SK-N-SH (cell line): ENCODE data around the gene S100A7. TPM values are rescaled to one million over a fixed set of nuclear protein-coding genes. Genes with fewer than 3 reads are reported as not detected.

Experiments used
- CTCF ChIA-PET: fragments of 300-600, 350-600 bp; formaldehyde crosslinking; extraction: SDS; loops from one replicate; lab custom pipeline; 2021; lab: Yijun Ruan, JAX
- POLR2A ChIA-PET: fragments of 350-600 bp; sonication (Branson Sonifier 250); formaldehyde crosslinking; extraction: SDS; loops from one replicate; lab custom pipeline; 2020; ENCODE audit warnings: antibody characterized with exemption, inconsistent platforms; lab: Yijun Ruan, JAX
- DNase-seq: peaks from one replicate; pipeline ENCODE4 v3.0.0; 2012
- H2AFZ ChIP-seq: fragments of 200-600 bp; sonication (generic); 2 replicates; pipeline ENCODE4 v1.8.1; 2016; ENCODE audit warnings: antibody characterized with exemption, mild to moderate bottlenecking, low read depth
- H3F3A ChIP-seq: fragments of 200-600 bp; sonication (generic); replicated peaks from 2 replicates; pipeline ENCODE3; 2016; ENCODE audit warnings: antibody characterized with exemption, mild to moderate bottlenecking; ENCODE audit not compliant: insufficient read depth
- H3K27ac ChIP-seq, 2 experiments: fragments of 200-500 bp in 1 of 2; fragments of 200-600 bp in 1 of 2; sonication (Bioruptor generic) in 1 of 2; sonication (generic), shearing (Covaris generic) in 1 of 2; 2 replicates each; pipeline versions ENCODE4 v1.5.1 to v1.6.1; 2014 to 2016; ENCODE audit warnings: low read depth in 2 of 2, inconsistent platforms in 1 of 2, low read length in 1 of 2, mild to moderate bottlenecking in 1 of 2, mixed read lengths in 1 of 2
- H3K27me3 ChIP-seq: fragments of 200-600 bp; sonication (generic), shearing (Covaris generic); 2 replicates; pipeline ENCODE4 v1.6.1; 2016; ENCODE audit warnings: mixed run types; ENCODE audit not compliant: insufficient read depth
- H3K36me3 ChIP-seq, 2 experiments: fragments of 200-500 bp in 1 of 2; fragments of 200-600 bp in 1 of 2; sonication (Bioruptor generic) in 1 of 2; sonication (generic) in 1 of 2; replicated peaks in 1 of 2; 2 replicates each; pipeline versions ENCODE3 to v1.5.1; 2014 to 2016; ENCODE audit warnings: low read length in 1 of 2, mild to moderate bottlenecking in 1 of 2; ENCODE audit not compliant: insufficient read depth in 2 of 2, control insufficient read depth in 1 of 2
- H3K4me1 ChIP-seq, 2 experiments: fragments of 200-500 bp in 1 of 2; fragments of 200-600 bp in 1 of 2; sonication (Bioruptor generic) in 1 of 2; sonication (generic), shearing (Covaris generic) in 1 of 2; 2 replicates each; pipeline versions ENCODE4 v1.5.1 to v1.6.1; 2014 to 2016; ENCODE audit warnings: low read depth in 1 of 2, low read length in 1 of 2, mixed run types in 1 of 2; ENCODE audit not compliant: insufficient read depth in 2 of 2, control insufficient read depth in 1 of 2
- H3K4me2 ChIP-seq: fragments of 200-600 bp; sonication (generic), shearing (Covaris generic); 2 replicates; pipeline ENCODE4 v1.6.1; 2017; ENCODE audit warnings: mixed run types
- H3K4me3 ChIP-seq, 2 experiments: fragments of 200-500 bp in 1 of 2; fragments of 200-600 bp in 1 of 2; sonication (Bioruptor generic) in 1 of 2; sonication (generic), shearing (Covaris generic) in 1 of 2; 2 replicates each; pipeline versions ENCODE4 v1.5.1 to v1.8.1; 2014 to 2016; ENCODE audit warnings: low read depth in 2 of 2, inconsistent platforms in 1 of 2, low read length in 1 of 2, mild to moderate bottlenecking in 1 of 2, mixed read lengths in 1 of 2, moderate library complexity in 1 of 2
- H3K79me2 ChIP-seq: fragments of 200-600 bp; sonication (generic); 2 replicates; pipeline ENCODE4 v1.8.1; 2017; ENCODE audit warnings: mild to moderate bottlenecking; ENCODE audit not compliant: insufficient read depth
- H3K9ac ChIP-seq: fragments of 200-600 bp; sonication (generic); 2 replicates; pipeline ENCODE4 v1.6.1; 2017; ENCODE audit warnings: mixed run types
- H3K9me2 ChIP-seq: fragments of 200-600 bp; sonication (generic); 2 replicates; pipeline ENCODE4 v1.6.1; 2017; ENCODE audit warnings: mixed run types
- H3K9me3 ChIP-seq: fragments of 200-600 bp; sonication (generic); 2 replicates; pipeline ENCODE4 v1.6.1; 2017; ENCODE audit warnings: mixed run types, mild to moderate bottlenecking, moderate library complexity
- H4K20me1 ChIP-seq: fragments of 200-600 bp; sonication (generic); 2 replicates; pipeline ENCODE4 v1.6.1; 2017; ENCODE audit warnings: mild to moderate bottlenecking, mixed run types; ENCODE audit not compliant: insufficient read depth
- ELF1 ChIP-seq: IDR thresholded peaks from 2 replicates; pipeline ENCODE4 v1.4.0; 2012
- FOXM1 ChIP-seq: IDR thresholded peaks from 2 replicates; pipeline ENCODE4 v1.4.0; 2012; ENCODE audit warnings: low read depth, mild to moderate bottlenecking
- IRF3 ChIP-seq: fragments of 150-350 bp; IDR thresholded peaks from 2 replicates; pipeline ENCODE4 v1.6.1; 2016; ENCODE audit warnings: mild to moderate bottlenecking, low read depth, low read length
- MAX ChIP-seq: IDR thresholded peaks from 2 replicates; pipeline ENCODE4 v1.4.0; 2012; ENCODE audit warnings: low read depth
- MEF2A ChIP-seq: IDR thresholded peaks from 2 replicates; pipeline ENCODE4 v1.4.0; 2012; ENCODE audit warnings: low read depth, borderline replicate concordance
- NFIC ChIP-seq: IDR thresholded peaks from 2 replicates; pipeline ENCODE4 v1.4.0; 2012; ENCODE audit warnings: borderline replicate concordance
- NRF1 ChIP-seq: IDR thresholded peaks from 2 replicates; pipeline ENCODE4 v1.6.1; 2012; ENCODE audit warnings: low read depth, mild to moderate bottlenecking, low read length
- POLR2AphosphoS5 ChIP-seq: IDR thresholded peaks from 2 replicates; pipeline ENCODE4 v1.6.1; 2012; ENCODE audit warnings: low read depth, low read length
- RCOR1 ChIP-seq: fragments of 150-350 bp; IDR thresholded peaks from 2 replicates; pipeline ENCODE4 v1.6.1; 2017; ENCODE audit warnings: antibody characterized with exemption, low read length
- RXRA ChIP-seq: IDR thresholded peaks from 2 replicates; pipeline ENCODE4 v1.4.0; 2012; ENCODE audit warnings: low read depth, mild to moderate bottlenecking, borderline replicate concordance
- SMC3 ChIP-seq: IDR thresholded peaks from 2 replicates; pipeline ENCODE4 v1.6.1; 2012; ENCODE audit warnings: low read depth, low read length, improper control_type of control experiment
- TAF1 ChIP-seq: IDR thresholded peaks from 2 replicates; pipeline ENCODE4 v1.6.1; 2012; ENCODE audit warnings: low read depth, mild to moderate bottlenecking, low read length, moderate library complexity, borderline replicate concordance
- TCF12 ChIP-seq: IDR thresholded peaks from 2 replicates; pipeline ENCODE4 v1.4.0; 2012
- TEAD4 ChIP-seq: IDR thresholded peaks from 2 replicates; pipeline ENCODE4 v1.4.0; 2012; ENCODE audit warnings: mild to moderate bottlenecking, borderline replicate concordance; ENCODE audit not compliant: insufficient read depth
- ZBTB33 ChIP-seq: IDR thresholded peaks from 2 replicates; pipeline ENCODE4 v1.4.0; 2012; ENCODE audit warnings: low read depth, borderline replicate concordance
- WGBS: methylation state at CpG from one replicate; pipeline ENCODE4 v1.1.6; 2017; ENCODE audit warnings: low lambda C conversion rate; 5-methylcytosine and 5-hydroxymethylcytosine counted together
- polyA plus RNA-seq, 3 experiments: library from polyadenylated mRNA; depleted of rRNA; stranded (reverse); fragments of >200 nt; gene quantifications; 2 replicates each; pipeline ENCODE4 v1.2.3, GENCODE V29; 2012
- TF ChIP-seq, protein P1 (sequence below): fragments of 200-600 bp; sonication (generic); IDR thresholded peaks from 2 replicates; pipeline ENCODE4 v1.6.1; 2017; ENCODE audit warnings: antibody characterized with exemption, mild to moderate bottlenecking, moderate library complexity
- TF ChIP-seq, protein P2 (sequence below): fragments of 150-350 bp; IDR thresholded peaks from 2 replicates; pipeline ENCODE4 v1.6.1; 2017; ENCODE audit warnings: antibody characterized with exemption, low read length, low read depth, borderline replicate concordance
- TF ChIP-seq, protein P3 (sequence below): IDR thresholded peaks from 2 replicates; pipeline ENCODE4; 2012

The S100A7 gene
- polyA plus RNA-seq, 1 of the 3 experiments (the other 2 are of a cell fraction): not detected

DNA sequence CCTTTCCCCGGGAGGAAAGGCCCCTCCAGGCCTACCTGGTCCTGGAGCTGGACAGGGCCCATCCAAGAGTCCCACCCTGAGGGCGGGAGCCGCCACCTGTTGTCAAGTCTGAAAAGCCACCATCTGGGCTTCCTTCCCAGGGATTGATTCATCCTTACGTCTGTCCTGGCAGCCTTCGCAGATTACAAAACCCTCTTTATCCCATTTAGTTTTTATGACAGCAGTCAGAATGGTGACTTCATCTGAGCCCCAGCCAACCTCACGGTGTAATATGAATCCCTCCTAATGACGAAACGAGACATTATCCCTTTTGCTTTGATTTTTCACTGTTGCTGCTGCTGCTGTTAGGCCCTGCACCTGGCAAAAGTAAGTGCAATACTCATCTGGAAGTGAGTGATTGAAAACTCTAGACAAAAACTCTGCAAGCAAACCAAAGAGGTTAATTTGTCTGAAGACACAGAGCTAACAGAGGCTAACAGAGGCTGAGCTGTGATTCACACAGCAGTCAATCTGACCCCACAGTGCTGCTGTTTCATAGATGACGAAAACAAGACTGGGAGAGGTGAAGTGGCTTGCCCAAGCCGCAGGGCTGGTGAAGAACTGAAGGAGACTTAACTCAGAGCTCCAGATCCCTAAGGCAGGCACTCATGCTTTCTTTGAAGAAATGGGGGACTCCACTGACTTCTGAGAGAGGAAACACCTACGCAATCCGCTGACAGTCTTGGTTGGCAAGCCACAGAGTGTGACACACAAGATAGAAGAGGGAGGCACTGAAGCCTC, 30.0 kb upstream of the S100A7 start (continued):
- TF ChIP-seq, protein P1, sequence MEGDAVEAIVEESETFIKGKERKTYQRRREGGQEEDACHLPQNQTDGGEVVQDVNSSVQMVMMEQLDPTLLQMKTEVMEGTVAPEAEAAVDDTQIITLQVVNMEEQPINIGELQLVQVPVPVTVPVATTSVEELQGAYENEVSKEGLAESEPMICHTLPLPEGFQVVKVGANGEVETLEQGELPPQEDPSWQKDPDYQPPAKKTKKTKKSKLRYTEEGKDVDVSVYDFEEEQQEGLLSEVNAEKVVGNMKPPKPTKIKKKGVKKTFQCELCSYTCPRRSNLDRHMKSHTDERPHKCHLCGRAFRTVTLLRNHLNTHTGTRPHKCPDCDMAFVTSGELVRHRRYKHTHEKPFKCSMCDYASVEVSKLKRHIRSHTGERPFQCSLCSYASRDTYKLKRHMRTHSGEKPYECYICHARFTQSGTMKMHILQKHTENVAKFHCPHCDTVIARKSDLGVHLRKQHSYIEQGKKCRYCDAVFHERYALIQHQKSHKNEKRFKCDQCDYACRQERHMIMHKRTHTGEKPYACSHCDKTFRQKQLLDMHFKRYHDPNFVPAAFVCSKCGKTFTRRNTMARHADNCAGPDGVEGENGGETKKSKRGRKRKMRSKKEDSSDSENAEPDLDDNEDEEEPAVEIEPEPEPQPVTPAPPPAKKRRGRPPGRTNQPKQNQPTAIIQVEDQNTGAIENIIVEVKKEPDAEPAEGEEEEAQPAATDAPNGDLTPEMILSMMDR: no peak
- TF ChIP-seq ELF1: no peak
- no peak for TF ChIP-seq NRF1
- TF ChIP-seq TCF12: peak; percentile 90
- TF ChIP-seq, protein P2, sequence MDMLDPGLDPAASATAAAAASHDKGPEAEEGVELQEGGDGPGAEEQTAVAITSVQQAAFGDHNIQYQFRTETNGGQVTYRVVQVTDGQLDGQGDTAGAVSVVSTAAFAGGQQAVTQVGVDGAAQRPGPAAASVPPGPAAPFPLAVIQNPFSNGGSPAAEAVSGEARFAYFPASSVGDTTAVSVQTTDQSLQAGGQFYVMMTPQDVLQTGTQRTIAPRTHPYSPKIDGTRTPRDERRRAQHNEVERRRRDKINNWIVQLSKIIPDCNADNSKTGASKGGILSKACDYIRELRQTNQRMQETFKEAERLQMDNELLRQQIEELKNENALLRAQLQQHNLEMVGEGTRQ: no peak
- TF ChIP-seq IRF3: no peak
- no peak for TF ChIP-seq TAF1
- TF ChIP-seq, protein P3, sequence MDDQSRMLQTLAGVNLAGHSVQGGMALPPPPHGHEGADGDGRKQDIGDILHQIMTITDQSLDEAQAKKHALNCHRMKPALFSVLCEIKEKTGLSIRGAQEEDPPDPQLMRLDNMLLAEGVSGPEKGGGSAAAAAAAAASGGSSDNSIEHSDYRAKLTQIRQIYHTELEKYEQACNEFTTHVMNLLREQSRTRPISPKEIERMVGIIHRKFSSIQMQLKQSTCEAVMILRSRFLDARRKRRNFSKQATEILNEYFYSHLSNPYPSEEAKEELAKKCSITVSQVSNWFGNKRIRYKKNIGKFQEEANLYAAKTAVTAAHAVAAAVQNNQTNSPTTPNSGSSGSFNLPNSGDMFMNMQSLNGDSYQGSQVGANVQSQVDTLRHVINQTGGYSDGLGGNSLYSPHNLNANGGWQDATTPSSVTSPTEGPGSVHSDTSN: peak; percentile 86

GRCh38 chr1:153488731-153489130, 28.3 kb upstream of the S100A7 start:
- Histone ChIP-seq H3K36me3 (no peaks in the 10 kb centered on the region), H3K27ac (no peak overlapping the region; a peak in 1 of 4 replicates), H3K27me3 (peaks cover 14% of the 10 kb centered on the region; the same call in 1 of the 2 replicates), H4K20me1 (no peaks in the 10 kb centered on the region), H3K4me1 (peaks cover 17 to 21% of the 10 kb centered on the region in 2 experiments; a peak in 3 of 4 replicates), H3K9me2 (no peaks in the 10 kb centered on the region), H3K9ac (no peak overlapping the region), H3K79me2 (no peaks in the 10 kb centered on the region), H3F3A (peaks cover 11% of the 10 kb centered on the region), H3K4me3 (no peak overlapping the region), H3K9me3 (no peaks in the 10 kb centered on the region), H3K4me2 (no peak overlapping the region), H2AFZ (no peak overlapping the region)
- 15% methylated on average over 4 of the region's 4 CpGs for WGBS
- DNase-seq: no peak
- TF ChIP-seq NFIC: peak; percentile 67
- TF ChIP-seq MAX: peak; percentile 82
- TF ChIP-seq MEF2A: peak; percentile 46; the same call in 1 of the 2 replicates
- TF ChIP-seq FOXM1: no peak
- no peak for TF ChIP-seq ZBTB33
- TF ChIP-seq, protein P2: no peak
- no peak for TF ChIP-seq RCOR1
- no peak for TF ChIP-seq TEAD4
- TF ChIP-seq TCF12: peak; percentile 60; the same call in 1 of the 2 replicates
- TF ChIP-seq NRF1: no peak
- TF ChIP-seq POLR2AphosphoS5: no peak
- TF ChIP-seq IRF3: no peak
- no peak for TF ChIP-seq SMC3
- peak; percentile 16; the same call in 1 of the 2 replicates for TF ChIP-seq RXRA
- ChIA-PET POLR2A (no interaction called here), CTCF (interaction anchor here (0.8 to 16.0 kb wide), 5 partner anchors 9 to 135 kb away, joined by 3 to 336 read pairs (median 4); partner anchors contain the start of genes PGLYRP4 and S100A9)
